SHP77 (cell line): ENCODE results near the gene COL17A1.

ENCODE experiments used
- DNase-seq, 2 experiments: peaks; one replicate each; lab custom pipeline; 2025; lab: John Stamatoyannopoulos, UW

Gene COL17A1

DNA sequence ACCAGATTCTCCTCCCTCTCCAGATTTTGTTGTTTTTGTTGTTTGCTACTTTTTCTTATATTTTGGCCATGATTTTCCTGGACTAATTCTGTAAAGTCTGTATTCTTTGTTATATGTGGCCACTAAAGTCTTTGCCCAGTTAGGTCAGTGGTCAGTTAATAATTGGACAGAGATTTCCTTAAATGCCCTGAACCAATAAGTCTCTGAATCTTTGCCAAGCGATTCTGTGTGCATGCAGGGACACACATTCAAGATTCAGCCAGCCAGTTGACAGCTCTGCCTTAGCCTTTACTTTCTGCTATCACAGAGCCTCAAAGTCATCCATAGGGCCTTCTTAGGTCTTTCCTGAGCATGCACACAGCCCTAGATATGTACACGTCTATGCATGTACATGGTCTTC, 11.0 kb upstream of the COL17A1 start:
- DNase-seq, result no peak

DNA sequence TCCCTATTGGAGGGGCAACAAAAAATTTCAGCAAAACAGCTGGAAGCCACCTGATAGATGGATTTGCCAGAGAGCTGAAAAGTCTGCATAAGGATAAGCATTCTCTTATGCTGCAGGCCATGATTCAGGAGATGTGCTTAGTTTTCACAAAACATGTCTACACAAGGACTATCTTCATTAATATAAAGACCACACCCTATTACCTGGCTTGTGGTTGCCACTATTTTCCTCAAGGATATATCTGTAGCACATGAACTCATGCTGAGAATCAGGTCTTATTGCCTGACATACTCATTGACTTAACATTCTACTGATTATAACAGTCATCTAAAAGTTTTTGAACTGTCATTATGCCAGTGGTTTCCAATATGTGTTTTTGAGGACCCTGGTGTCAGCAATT, 7.1 kb upstream of the COL17A1 start:
- no peak for DNase-seq

DNA sequence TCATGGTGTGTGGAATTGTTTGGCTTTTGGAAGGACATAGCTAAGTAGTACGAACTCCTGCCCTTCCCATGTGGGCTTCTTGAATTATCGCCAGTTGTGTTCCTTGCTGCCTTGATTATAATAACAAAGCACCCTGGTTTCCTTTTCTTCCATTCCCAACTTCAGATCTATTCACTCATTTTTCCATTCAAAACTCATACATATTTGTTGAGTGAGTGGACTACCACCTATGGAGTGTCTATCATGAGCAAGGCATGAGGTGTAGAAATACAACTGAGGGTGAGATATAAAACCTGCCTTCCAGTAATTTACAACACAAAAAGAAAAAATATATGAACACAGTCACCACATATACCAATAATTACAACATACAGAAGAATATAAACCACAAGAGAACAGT, 4.9 kb upstream of the COL17A1 start:
- DNase-seq, result no peak

DNA sequence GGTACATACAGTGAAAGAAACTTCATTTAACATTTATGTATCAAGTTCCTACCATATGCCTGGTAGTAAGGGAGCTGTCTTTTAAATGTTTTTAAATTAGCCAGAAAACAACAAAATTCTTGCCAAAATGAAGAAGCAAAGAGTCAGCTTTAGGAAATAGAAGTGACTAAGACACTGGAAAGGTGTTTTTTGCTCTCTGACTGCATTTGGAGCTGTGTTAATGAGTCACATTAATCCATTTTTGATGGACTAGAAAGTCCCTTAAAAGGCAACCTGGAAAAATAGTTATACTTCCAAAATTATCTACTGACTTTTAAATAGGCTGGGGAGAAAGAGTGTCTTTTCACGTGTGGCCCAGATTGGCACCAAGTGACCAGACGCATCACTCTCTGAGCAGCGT, 3.9 kb upstream of the COL17A1 start:
- DNase-seq, result no peak

DNA sequence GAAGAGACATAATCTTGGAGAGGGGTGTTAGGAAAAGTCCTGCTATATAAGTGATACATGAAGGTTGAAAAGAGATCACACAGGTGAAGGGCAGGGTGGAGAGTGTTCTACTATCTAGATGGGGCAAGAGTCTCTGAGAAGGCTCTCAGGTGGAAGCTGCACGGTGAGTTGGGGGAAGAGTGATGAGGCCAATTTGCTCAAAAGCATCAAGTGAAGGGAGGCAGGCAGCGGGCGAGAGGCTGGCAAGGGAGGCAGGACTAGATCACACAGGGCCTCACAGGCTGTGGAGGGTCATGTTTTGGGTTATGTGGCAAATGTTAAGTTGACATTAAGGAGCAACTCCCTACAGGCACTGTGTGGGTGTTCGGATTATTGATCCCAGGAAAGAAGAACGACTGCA, 2.6 kb upstream of the COL17A1 start:
- DNase-seq, result no peak

DNA sequence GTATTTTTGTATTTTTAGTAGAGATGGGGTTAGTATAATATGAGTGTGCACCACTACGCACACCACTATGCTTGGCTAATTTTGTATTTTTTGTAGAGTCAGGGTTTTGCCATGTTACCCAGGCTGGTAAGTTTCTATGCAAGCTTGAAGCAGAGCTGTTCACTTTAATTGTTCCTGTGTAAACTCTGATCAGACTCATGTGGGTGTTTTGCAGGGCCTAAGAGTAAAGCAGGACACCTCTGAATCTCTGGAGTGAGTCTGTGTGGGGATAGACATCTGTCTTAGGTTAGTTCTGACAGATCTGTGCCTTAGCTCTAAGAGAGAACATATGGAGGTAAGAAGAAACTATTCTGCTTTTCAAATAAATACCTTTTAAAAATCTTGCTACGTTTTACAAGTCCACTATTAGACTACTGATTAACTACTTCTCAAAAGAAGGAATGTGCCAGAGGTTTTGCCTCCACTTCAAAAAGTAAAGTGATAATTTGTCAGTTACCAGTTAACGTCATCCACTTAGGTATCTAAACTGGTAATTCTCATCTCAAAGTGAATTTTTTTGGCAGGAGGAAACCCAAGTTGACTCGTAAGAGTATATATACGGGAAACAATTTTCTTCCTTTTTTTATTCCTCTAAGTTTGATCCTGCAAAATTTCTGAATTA, 1.1 kb downstream of the COL17A1 start:
- DNase-seq, result no peak

DNA sequence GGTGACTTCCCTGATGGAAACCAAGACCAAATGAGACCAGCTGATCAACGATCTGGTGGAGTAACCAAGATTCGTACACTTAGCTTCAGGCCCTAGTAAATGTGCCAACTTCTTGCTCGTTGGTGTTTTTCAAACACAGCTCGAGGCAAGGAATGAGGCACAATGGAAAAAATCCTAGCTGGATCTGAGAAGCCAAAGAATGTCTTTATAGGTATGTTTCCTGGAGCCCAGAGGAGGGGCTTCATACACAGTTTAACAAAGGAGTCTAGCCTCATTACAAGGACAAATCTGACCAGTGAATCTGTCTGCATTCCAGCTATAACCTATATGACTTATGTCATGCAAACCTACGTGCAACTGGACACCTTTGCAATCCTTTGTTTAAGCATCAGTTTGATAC, 3.7 kb downstream of the COL17A1 start:
- DNase-seq, result no peak

DNA sequence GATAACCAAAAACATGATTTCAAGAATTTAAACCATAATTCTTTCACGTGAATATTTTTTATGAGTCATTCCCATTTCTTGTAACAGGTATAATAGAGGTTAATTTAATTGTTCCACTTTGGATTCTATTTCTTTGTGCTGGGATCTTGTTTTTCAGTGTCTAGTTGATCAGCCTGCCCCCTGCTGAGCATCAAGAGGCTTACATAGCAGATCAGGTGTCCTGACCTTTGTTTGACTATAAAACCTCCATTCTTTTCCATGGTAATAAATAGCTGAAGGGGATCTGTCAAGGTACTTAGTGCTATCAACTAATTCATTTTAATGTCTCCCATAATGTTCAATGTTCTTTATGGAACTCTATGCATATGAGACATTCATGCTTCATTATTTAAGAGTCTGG, 4.9 kb downstream of the COL17A1 start:
- DNase-seq, result peak in 1 of 2 experiments; percentile 35

DNA sequence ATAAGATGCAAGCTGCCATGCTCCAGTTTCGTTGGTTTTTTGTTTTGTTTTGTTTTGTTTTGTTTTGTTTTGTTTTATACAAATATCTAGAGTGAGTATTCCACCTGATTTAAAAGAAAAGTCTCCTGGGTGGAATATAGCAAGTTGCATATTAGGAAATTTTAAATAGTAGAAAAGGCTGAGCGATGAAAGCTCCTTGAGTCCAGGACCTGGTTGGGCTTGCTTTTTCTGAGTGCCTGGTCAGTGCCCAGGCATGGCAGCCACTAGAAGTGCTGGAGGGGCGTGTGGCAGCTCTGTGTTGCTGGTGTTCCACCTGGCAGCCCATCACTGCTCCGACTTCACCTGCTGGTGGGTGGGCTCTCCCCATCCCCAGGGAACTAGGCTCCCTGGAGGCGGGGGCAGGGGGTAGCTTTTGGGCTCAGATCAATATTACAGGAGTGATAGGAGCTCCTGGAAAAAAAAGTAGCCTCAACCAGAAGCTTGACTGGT, 8.0 kb downstream of the COL17A1 start:
- DNase-seq, result no peak

DNA sequence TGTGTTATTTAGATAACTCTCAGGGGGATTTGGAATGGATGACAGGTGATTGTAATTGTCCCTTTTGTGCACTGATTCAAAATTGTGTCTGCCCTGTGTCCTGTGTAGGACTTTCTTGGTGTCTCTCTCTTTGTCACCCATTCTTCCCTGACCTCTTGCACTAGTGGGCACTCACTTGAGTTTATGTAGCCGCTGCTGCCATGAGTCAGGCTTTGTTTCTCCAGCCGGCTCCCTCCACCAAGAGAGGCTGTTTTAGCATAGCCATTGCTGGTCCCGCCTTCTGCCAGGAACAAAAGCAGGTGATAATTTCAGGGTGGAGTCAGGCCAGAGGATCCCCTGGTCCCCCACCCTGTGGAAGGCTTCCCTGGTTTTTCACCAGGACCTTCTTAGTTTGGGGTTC, 8.4 kb downstream of the COL17A1 start:
- no peak for DNase-seq

DNA sequence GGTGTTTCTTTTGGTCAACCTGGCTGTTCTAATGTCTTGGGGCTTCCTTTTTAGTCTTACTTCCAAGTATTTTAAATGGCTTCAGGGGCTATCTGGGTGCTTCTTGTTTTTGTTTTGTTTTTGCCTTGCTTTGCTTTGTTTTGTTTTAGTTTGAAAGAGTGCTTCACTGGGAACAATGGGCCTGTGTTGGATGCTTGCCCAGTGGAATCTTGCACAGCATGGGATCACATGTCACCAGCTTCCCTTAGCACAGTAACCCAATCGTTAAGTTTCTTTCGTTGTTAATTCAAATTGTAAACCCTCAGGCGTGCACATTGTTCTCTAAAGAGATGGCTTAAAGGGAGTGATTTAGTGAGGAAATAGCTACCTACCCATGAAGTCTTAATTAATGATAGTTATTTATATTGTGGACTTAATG, 8.9 kb downstream of the COL17A1 start:
- no peak for DNase-seq

DNA sequence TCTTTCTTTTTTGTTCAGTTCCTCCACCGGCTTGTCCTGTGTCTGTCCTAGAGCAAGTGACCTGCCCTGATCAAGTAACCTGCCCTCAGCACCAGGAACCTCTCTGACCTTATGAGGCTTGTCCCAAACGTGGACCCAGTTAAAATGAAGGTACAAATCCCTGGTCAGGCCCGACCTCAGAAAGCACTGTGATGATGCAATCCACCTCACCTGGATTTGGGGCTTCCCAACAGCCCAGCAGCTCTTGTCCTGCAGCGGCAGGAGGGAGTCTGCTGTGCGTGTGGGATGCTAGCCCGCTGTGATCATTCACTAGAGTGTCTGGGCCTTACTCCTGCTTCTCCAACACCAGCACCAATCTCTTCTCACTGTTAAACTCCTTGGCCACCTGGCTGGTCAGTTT, 11.2 kb downstream of the COL17A1 start:
- no peak for DNase-seq

DNA sequence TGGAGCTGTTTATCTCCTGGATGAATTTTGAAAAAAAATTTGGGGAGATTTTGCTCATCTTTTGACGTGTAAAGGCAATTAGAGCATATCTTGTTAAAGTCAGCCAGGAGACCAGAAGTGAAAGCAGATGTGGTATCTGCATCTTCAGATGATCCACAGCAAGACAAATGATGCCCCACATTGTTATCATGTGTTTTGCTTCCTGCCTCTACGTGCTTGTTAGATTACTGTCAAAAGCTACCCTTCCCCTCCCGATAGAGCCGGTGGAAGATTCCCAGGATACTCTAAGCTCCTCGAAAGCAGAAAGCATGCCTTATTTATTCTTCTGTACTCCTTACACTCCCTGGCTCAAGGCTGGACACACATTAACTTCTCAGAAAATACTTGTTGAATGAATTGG, 12.9 kb downstream of the COL17A1 start:
- no peak for DNase-seq

DNA sequence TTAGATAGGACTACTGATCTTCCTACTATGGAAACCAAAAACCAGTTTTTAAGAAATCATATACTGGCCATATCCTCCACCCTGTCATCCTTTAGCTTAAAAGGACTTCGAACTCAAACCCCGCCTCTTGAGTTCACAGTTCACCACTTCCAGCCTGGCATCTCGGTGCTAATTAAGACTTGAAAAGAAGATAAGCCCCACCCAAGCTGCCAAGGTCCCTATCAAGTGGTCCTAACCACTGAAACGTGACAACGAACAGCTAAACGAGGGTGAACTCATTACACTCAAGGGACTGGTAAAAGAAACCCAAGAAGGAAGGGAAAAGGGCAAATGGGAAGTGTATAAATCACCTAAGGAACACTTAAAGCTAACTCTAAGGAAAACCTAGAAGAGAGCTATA, 16.1 kb downstream of the COL17A1 start:
- no peak for DNase-seq

DNA sequence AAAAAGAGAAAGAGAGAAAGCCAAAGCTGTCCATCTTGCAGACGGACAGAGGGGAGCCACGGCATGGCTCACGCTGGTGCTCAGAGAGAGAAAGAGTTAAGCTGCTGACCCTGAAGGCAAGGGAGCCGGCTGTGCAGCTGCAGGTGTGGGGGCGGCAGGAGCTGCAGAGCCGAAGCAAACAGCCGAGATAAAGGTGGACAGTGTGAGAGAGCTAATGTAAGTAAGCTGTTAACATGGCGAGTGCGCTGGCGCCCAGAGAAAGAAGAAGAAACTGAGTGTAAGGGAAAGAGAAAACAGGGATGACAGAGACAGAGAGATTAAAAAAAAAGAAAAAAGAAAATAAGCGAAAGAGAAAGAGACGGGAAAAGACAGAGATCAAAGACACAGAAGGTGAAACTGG, 18.2 kb downstream of the COL17A1 start:
- no peak for DNase-seq

DNA sequence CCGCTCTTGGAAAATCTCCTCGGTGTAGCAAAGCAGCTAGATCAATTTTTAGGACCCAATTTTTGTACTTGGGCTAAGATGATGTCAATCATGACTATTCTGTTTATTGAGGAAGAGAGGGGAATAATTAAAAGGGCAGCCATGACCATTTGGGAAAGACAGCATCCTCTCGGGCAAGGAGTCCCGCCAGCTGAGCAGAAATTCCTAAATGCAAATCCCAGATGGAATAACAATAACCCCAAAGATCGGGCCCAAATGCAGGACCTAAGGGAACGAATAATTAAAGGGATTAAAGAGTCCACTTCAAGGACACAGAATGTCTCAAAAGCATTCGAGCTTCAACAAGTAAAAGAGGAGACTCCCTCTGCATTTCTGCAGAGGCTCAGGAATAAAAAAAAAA, 18.7 kb downstream of the COL17A1 start:
- no peak for DNase-seq

DNA sequence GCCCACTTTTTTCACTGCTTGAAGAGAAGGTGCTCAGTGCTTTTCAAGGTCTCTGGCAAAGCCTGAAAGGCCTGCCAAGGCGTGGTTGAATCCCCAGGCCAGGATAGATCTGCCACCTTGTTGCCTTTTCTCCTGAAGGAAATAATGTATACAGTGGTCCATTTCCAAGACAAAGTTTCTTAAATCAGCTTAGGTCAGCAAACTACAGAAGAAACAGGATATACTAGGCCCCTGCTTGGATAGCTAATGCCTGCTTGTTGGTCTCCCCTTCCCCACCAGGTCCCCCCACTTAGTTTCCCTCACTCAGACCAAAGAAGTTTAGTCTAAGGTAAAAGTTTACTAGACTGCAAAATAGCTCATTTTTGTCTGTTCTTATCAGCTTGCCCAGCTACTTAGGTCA, 19.9 kb downstream of the COL17A1 start:
- DNase-seq, result no peak

DNA sequence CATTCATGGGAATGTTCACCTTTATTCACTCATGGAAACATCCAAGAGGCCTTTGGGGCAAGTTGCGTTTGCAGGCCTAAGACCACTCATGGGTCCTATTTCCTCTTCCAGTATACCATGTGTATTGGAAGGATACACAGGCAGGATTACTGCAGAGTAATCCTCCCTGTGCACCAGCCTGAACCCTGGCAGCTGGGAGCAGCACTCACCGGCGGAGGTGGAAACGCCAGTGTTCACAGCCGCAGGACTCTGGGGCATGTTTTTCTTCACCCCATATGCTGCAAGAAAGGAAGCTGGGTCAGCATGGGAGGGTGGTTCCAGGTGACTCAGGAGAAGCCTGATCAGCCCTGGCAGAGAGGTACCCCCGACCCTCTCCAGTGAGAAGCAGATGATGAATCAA, 24.5 kb downstream of the COL17A1 start:
- DNase-seq, result no peak

DNA sequence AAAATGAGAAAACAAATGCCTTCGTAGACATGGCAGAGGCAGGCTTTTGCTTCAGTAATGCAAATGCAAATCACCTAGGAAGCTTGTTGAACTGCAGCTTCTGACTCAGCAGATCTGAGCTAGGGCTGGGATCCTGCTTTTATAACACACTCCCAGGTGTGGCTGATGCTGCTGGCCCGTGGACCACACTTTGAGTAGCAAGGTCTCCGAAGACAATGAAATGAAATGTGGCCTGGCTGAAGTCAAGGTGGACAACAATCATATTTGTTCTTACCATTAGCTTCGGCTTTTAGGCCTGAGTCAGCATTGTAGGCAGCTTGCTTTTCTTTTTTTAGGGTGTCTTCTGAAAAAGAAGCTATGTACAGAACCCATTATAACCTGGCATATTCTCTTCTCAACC, 26.3 kb downstream of the COL17A1 start:
- DNase-seq, result no peak

DNA sequence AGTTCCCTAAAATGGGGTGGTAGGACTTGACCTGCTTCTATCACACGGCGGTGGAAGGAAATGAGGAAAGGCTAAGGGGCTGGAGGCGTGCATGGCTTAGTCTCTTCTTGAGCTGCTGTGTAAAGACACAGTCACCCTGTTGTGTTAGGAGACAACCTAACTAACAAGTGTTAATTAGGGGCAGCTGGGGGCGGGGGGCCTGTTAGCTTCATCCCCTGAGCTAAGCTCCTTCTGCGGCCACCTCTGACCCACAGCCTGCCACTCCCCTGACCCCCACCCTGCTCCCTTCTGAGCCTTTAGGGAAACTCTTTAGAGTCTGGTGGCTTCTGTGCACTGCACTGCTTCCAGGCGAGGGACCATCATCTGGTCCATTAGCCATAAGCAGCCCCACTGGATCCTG, 28.0 kb downstream of the COL17A1 start:
- DNase-seq, result no peak

DNA sequence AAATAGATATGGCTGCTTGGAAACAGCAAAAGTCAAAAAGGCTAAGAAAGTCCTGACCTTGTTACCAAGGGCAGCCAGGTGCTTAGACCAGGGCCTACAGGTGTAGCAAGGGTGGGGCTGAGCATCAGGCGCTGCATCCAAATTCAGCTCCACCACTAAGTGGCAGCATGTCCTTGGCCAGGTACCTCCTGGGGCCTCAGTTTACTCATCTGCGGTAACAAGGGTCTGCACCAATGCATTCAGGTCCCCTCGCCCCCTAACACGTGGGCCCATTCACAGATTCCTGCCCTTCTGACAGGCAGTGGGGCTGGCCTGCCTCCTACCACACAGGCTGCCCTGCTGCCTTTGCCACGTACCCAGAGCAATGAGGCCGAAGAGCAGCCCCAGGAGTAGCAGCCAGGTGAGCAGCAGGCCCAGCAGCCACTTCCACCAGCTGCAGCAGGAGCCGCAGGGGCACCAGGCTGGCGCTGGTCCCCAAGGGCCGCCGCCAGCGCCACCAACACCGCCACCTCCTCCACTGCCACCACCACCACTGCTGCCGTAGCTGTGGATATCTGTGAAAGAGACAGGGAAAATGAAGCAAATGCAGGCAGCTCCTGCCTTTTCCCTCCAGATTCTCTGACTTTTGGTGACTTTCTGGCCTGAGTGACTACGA, 28.9 kb downstream of the COL17A1 start:
- no peak for DNase-seq

DNA sequence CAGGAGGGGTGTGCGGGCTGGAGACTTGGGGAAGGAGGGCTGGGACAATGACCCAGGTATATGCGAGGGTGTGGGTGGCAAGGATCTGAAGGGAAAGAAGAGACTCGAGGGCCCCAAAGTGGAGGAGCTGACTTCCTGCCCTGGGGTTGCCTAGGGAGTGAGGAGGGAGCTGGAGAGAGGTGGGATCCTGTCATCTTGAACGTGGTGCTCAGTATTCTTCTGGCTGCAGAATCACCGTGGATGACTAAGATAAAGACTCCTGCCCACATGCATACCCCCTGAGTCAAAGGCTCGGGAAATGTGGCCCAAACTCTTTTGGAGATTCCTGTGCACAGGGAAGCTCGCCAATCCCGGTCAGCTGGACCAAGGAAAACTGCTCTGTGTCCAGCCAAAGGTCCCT, 31.2 kb downstream of the COL17A1 start:
- no peak for DNase-seq

DNA sequence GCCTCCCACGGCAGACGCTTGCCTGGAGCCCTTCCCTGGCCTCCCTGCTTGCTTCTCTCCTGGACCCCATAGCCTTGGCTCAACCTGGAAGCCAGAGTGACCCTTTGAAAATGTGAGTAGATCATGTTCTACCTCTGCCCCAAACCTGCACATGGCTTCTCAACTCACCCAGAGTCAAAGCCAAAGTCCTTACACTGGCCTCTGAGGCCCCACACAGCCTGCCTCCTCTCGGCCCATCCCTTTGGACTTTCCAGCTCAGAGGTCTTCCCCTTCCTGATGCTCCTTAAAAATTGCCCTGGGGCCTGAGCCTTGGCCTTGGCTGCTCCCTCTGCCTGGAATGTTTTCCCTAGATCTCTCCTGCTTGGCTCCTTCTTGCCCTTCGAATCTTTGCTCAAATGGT, 32.5 kb downstream of the COL17A1 start:
- no peak for DNase-seq

DNA sequence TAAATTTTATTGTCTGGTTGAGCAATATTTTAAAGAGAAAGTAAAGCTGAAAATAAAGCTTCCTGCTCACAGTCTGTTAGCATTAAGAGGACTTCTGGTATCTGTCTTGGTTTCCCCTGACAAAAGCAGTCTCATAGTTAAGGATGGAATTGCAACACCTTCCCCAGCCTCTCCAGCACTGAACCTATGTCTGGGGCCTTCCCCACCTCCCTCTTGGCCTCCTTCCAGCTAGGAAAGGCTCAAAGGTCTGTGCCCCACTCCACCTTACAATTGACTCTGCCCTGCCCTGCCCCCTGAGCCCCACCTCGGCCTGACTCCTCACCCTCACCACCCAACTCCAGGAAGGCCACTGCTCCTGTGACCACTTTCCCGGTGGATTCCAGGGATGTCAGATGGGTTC, 33.2 kb downstream of the COL17A1 start:
- no peak for DNase-seq
